Gastrocnemius medialis (tissue), 4 donors: Measurements from ENCODE around the gene KLF11.

Source experiments
- CTCF ChIP-seq, 5 experiments: fragments of 450-650 bp in 3 of 5; fragments of 200-600 bp in 2 of 5; sonication (generic) in 2 of 5; IDR thresholded peaks in 4 of 5; conservative IDR thresholded peaks in 1 of 5; 1 replicate in 4 of 5; 2 replicates in 1 of 5; pipeline ENCODE4 v1.5.1; 2016 to 2019; ENCODE audit warnings: antibody characterized with exemption in 5 of 5, mild to moderate bottlenecking in 3 of 5, moderate library complexity in 3 of 5
- POLR2A ChIP-seq, 2 donors: fragments of 450-650 bp; IDR thresholded peaks; one replicate each; pipeline ENCODE4 v1.6.1; 2017; ENCODE audit warnings: antibody characterized with exemption in 2 of 2, mild to moderate bottlenecking in 2 of 2, moderate library complexity in 2 of 2

DNA sequence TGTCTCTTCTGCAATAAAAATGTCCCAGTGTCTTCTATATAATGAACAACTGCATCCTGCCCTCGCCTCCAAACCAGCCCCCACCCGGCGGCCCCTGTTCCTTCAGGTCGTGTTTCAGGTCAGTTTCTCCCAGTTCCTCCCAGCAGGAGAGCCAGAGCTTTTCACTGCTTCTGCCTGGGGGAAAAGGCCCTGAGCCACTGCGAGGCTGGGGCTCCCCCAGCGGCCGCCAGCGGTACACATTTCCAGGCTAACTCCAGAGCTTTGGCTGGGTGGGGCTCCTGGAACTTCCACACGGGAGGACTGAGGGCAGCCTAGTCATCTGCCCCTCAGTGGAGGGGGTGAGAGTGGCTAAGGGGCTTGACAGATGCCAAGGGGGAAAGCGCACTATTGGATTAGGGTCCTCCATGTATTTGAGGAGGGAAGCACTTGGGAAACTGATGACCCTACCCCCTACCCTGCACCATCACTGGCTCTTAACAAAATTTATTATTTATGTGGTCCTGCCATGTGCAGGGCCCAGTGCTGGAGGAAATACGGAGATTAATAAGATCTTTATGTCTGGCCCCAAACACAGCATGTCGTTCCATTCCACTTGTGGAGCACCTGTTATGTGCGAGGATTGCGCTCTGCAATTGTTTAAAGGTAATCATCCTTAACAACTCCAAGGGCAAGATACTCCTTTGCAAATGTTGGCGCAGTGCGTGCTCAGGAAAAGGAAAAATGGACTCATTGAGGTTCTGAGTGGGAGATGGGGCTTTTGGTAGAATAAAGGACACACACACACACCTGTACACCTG lies 54.2 kb downstream of the KLF11 start:
- TF ChIP-seq POLR2A (IDR thresholded peaks at IDR 0.05) (no peak), CTCF (IDR thresholded peaks at IDR 0.05 in 4 of 5, conservative IDR thresholded peaks at IDR 0.05 in 1 of 5) (peak; percentile 66 to 91 (median 79))
